K562 (cell line): ENCODE measurements around the gene MFSD12. TPM values are rescaled to one million over a fixed set of nuclear protein-coding genes. Genes with fewer than 3 reads are reported as not detected.

Source experiments
- CEBPG ChIP-seq, 3 experiments: fragments of 200-800 bp in 1 of 3; sonication (Bioruptor generic) in 1 of 3; sonication (generic) in 1 of 3; formaldehyde crosslinking in 1 of 3; IDR thresholded peaks in 2 of 3; conservative IDR thresholded peaks in 1 of 3; 2 replicates each; pipeline versions ENCODE4 v1.6.1 to v1.8.0; 2016 to 2022; ENCODE audit warnings: missing compliant biosample characterization in 2 of 3, missing genetic modification characterization in 2 of 3, mild to moderate bottlenecking in 1 of 3, missing genetic modification reagents in 1 of 3
- HDAC2 ChIP-seq: fragments of 450-650 bp; IDR thresholded peaks from 2 replicates; pipeline ENCODE4 v1.6.1; 2016; ENCODE audit warnings: mild to moderate bottlenecking
- KLF13 ChIP-seq: fragments of 450-650 bp; IDR thresholded peaks from 2 replicates; pipeline ENCODE4 v1.6.1; 2016; ENCODE audit warnings: missing genetic modification characterization, low read depth, mild to moderate bottlenecking, missing compliant biosample characterization, moderate library complexity, borderline replicate concordance
- MYBL2 ChIP-seq, 2 experiments: fragments of 450-650 bp in 1 of 2; sonication (generic) in 1 of 2; formaldehyde crosslinking in 1 of 2; IDR thresholded peaks; 2 replicates each; pipeline versions ENCODE4 v1.6.1 to v1.8.1; 2017 to 2022; ENCODE audit warnings: borderline replicate concordance in 1 of 2, inconsistent platforms in 1 of 2, low read depth in 1 of 2, mild to moderate bottlenecking in 1 of 2, missing genetic modification reagents in 1 of 2, moderate library complexity in 1 of 2
- NBN ChIP-seq: fragments of 450-650 bp; IDR thresholded peaks from 2 replicates; pipeline ENCODE4 v1.6.1; 2016; ENCODE audit warnings: low read depth, mild to moderate bottlenecking
- NUFIP1 ChIP-seq: fragments of 450-650 bp; IDR thresholded peaks from 2 replicates; pipeline ENCODE4 v1.6.1; 2018; ENCODE audit not compliant: partially characterized antibody
- OTX1 ChIP-seq: fragments of 450-650 bp; formaldehyde crosslinking; IDR thresholded peaks from 2 replicates; pipeline ENCODE4 v1.4.0; 2022; ENCODE audit warnings: mild to moderate bottlenecking
- SUPT5H ChIP-seq: fragments of 450-650 bp; IDR thresholded peaks from 2 replicates; pipeline ENCODE4 v1.6.1; 2016
- XRCC5 ChIP-seq: fragments of 200-400 bp; formaldehyde crosslinking; IDR thresholded peaks from 2 replicates; pipeline ENCODE4 v1.6.1; 2017; ENCODE audit warnings: low read depth, mild to moderate bottlenecking, low read length
- ZBTB7A ChIP-seq: IDR thresholded peaks from 2 replicates; pipeline ENCODE4 v1.6.1; 2011; ENCODE audit warnings: low read depth, mild to moderate bottlenecking, low read length, moderate library complexity, borderline replicate concordance; ENCODE audit not compliant: control insufficient read depth
- ZNF696 ChIP-seq: fragments of 250-450 bp; sonication (Bioruptor Pico); conservative IDR thresholded peaks from 2 replicates; pipeline ENCODE4 v1.4.0; 2020; ENCODE audit warnings: mild to moderate bottlenecking, moderate library complexity
- polyA plus RNA-seq, 8 experiments: library from polyadenylated mRNA; depleted of rRNA in 4 of 8; stranded (reverse) in 5 of 8; unstranded in 3 of 8; fragments of >200 nt; fragmentation: Nextera tagmentation in 2 of 8; fragmentation: Illumina TruSeq in 1 of 8; extraction: Ambion mirVana in 2 of 8; extraction: Trizol in 1 of 8; gene quantifications; 2 replicates each; pipeline versions ENCODE4 v1.2.1 to v1.2.3, GENCODE V29; 2011 to 2014; ENCODE audit warnings: inconsistent platforms in 1 of 8, missing spikeins in 1 of 8
- total RNA-seq, 7 experiments: library from RNA; depleted of rRNA in 6 of 7; stranded (reverse); fragments of >200 nt in 6 of 7; fragmentation: Illumina TruSeq in 2 of 7; extraction: Trizol in 2 of 7; gene quantifications; 2 replicates each; pipeline versions ENCODE4 v1.2.1 to v1.2.3, GENCODE V29; 2011 to 2021; ENCODE audit warnings: low replicate concordance in 1 of 7
- TF ChIP-seq, protein P1 (sequence below): fragments of 450-650 bp; formaldehyde crosslinking; IDR thresholded peaks from 2 replicates; pipeline ENCODE4 v1.4.0; 2020; ENCODE audit warnings: mild to moderate bottlenecking, mixed read lengths
- TF ChIP-seq, protein P2 (sequence below): fragments of 450-650 bp; formaldehyde crosslinking; IDR thresholded peaks from 2 replicates; pipeline ENCODE4 v1.4.0; 2022; ENCODE audit warnings: missing genetic modification characterization
- TF ChIP-seq, protein P3 (sequence below): fragments of 450-650 bp; IDR thresholded peaks from 2 replicates; pipeline ENCODE4 v1.6.1; 2016; ENCODE audit warnings: antibody characterized with exemption
- TF ChIP-seq, protein P4 (sequence below): fragments of 450-650 bp; IDR thresholded peaks from 2 replicates; pipeline ENCODE4 v1.6.1; 2018; ENCODE audit not compliant: partially characterized antibody

The MFSD12 gene
- total and polyA plus RNA-seq, 9 of the 15 experiments (the other 6 are each of a cell fraction or from before 2014, with no cell fraction given), result 0.69 to 112 (median 31.8) TPM

DNA sequence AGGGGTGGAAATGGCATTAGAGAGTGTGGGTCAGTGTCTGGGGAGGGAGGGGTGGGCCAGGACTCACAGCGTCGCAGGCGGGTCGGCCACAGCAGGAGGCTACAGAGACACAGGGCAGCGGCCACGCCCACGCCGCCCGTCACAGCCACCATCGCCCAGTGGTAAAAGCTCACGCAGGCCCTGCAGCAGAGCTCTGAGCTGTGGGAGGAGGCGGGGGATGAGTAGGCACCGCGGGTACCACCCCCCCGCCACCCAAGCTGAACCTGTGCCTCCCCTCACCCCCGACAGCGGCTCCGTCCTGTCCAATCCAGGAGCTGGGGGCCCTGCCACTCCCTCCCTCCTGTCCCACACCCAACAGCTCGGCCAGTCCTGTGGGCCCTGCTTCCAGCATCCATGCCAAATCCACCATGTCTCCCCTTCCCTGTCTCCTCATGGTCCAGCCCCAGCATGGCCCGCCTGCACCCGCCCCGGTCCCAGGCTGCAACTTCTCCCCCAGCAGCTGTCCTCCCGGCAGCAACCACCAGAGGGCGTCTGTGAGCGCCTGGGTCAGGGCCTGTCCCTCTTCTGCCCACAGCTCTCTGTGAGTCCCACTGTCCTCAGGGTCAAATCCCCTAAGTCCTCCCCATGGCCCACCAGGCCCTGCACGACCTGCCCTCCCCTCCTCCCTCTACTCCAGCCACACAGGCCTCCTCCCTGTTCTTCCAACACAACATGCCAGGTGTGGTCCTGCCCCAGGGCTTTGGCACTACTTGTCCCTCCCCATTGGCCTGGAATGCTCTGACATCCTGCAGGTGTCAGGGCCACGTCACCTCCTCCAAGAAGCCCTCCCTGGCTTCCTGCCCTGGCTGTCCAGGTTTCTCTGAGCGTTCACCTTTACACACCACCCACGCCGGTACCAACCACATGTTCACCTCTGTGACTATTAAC lies 12.4 kb downstream of the MFSD12 start (continued):
- TF ChIP-seq, protein P1, sequence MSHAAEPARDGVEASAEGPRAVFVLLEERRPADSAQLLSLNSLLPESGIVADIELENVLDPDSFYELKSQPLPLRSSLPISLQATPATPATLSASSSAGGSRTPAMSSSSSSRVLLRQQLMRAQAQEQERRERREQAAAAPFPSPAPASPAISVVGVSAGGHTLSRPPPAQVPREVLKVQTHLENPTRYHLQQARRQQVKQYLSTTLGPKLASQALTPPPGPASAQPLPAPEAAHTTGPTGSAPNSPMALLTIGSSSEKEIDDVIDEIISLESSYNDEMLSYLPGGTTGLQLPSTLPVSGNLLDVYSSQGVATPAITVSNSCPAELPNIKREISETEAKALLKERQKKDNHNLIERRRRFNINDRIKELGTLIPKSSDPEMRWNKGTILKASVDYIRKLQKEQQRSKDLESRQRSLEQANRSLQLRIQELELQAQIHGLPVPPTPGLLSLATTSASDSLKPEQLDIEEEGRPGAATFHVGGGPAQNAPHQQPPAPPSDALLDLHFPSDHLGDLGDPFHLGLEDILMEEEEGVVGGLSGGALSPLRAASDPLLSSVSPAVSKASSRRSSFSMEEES (CRISPR knock-in tag), result no peak
- TF ChIP-seq NUFIP1 (no peak), ZBTB7A (0 out of 2 replicates have a peak, but pooled peaks have one; percentile 25), MYBL2 (IDR thresholded peaks at IDR 0.05; ENCODE audit: low read depth) (no peak), MYBL2 (CRISPR knock-in tag; IDR thresholded peaks at IDR 0.05; ENCODE audit: borderline replicate concordance) (no peak), KLF13 (tag) (no peak), HDAC2 (0 out of 2 replicates have a peak, but pooled peaks have one; percentile 41), ZNF696 (CRISPR knock-in tag) (no peak), NBN (peak; percentile 21; the same call in 1 of the 2 replicates), CEBPG (CRISPR knock-in tag; IDR thresholded peaks at IDR 0.05) (no peak), CEBPG (tag; conservative IDR thresholded peaks at IDR 0.05 in 1 of 2, IDR thresholded peaks at IDR 0.05 in 1 of 2) (no peak), SUPT5H (peak; percentile 51; the same call in 1 of the 2 replicates), OTX1 (CRISPR knock-in tag) (no peak), XRCC5 (peak; percentile 74; the same call in 1 of the 2 replicates)
- TF ChIP-seq, protein P2, sequence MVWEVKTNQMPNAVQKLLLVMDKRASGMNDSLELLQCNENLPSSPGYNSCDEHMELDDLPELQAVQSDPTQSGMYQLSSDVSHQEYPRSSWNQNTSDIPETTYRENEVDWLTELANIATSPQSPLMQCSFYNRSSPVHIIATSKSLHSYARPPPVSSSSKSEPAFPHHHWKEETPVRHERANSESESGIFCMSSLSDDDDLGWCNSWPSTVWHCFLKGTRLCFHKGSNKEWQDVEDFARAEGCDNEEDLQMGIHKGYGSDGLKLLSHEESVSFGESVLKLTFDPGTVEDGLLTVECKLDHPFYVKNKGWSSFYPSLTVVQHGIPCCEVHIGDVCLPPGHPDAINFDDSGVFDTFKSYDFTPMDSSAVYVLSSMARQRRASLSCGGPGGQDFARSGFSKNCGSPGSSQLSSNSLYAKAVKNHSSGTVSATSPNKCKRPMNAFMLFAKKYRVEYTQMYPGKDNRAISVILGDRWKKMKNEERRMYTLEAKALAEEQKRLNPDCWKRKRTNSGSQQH (CRISPR knock-in tag), result peak; percentile 73; the same call in 1 of the 2 replicates
- TF ChIP-seq, protein P3, sequence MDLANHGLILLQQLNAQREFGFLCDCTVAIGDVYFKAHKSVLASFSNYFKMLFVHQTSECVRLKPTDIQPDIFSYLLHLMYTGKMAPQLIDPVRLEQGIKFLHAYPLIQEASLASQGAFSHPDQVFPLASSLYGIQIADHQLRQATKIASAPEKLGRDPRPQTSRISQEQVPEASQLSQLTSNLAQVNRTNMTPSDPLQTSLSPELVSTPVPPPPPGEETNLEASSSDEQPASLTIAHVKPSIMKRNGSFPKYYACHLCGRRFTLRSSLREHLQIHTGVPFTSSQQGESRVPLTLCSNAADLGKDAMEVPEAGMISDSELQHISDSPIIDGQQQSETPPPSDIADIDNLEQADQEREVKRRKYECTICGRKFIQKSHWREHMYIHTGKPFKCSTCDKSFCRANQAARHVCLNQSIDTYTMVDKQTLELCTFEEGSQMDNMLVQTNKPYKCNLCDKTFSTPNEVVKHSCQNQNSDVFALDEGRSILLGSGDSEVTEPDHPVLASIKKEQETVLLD, result no peak
- TF ChIP-seq, protein P4, sequence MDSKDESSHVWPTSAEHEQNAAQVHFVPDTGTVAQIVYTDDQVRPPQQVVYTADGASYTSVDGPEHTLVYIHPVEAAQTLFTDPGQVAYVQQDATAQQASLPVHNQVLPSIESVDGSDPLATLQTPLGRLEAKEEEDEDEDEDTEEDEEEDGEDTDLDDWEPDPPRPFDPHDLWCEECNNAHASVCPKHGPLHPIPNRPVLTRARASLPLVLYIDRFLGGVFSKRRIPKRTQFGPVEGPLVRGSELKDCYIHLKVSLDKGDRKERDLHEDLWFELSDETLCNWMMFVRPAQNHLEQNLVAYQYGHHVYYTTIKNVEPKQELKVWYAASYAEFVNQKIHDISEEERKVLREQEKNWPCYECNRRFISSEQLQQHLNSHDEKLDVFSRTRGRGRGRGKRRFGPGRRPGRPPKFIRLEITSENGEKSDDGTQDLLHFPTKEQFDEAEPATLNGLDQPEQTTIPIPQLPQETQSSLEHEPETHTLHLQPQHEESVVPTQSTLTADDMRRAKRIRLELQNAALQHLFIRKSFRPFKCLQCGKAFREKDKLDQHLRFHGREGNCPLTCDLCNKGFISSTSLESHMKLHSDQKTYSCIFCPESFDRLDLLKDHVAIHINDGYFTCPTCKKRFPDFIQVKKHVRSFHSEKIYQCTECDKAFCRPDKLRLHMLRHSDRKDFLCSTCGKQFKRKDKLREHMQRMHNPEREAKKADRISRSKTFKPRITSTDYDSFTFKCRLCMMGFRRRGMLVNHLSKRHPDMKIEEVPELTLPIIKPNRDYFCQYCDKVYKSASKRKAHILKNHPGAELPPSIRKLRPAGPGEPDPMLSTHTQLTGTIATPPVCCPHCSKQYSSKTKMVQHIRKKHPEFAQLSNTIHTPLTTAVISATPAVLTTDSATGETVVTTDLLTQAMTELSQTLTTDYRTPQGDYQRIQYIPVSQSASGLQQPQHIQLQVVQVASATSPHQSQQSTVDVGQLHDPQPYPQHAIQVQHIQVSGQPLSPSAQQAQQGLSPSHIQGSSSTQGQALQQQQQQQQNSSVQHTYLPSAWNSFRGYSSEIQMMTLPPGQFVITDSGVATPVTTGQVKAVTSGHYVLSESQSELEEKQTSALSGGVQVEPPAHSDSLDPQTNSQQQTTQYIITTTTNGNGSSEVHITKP, result peak; percentile 55
